ENCODE measurements around the gene CD69. TPM values are rescaled to one million over a fixed set of nuclear protein-coding genes. Genes with fewer than 3 reads are reported as not detected.

CD69 gene
- polyA plus RNA-seq, 1 donor from 2014 or later: 0.72 TPM

DNA sequence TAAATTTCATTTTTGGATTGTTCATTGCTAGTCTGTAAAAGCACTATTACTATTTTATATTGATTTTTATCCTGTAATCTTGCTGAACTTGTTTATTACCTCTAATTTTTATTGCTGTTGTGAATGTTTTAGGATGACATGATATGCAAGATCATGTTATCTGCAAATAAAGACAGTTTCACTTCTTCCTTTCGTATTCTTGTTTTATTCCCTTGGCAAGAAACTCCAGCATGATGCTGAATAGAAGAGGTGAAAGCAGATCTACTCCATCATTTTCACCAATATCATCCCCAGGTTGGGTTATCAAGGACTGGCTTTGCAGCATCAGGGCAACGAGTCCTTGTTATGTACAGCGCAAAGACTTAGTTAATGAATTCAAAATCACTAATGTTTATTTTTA lies 25.1 kb downstream of the CD69 start:
- TF ChIP-seq EZH2 (IDR thresholded peaks at IDR 0.05; ENCODE audit: borderline replicate concordance, insufficient read depth, low read length, poor library complexity, severe bottlenecking): no peak
- no peak for TF ChIP-seq MXI1 (conservative IDR thresholded peaks at IDR 0.05; ENCODE audit: poor library complexity, severe bottlenecking)
- TF ChIP-seq TAF1 (IDR thresholded peaks at IDR 0.05; ENCODE audit: low read depth): no peak
- TF ChIP-seq RAD21 (conservative IDR thresholded peaks at IDR 0.05): no peak
- TF ChIP-seq CTCF (IDR thresholded peaks at IDR 0.05; ENCODE audit: poor library complexity, severe bottlenecking): no peak
- no peak for TF ChIP-seq EP300 (conservative IDR thresholded peaks at IDR 0.05; ENCODE audit: poor library complexity, severe bottlenecking)
- H2AFZ ChIP-seq (ENCODE audit: low read depth, low read length): no peak overlapping the region
- H3K9me3 ChIP-seq (ENCODE audit: low read length): no peaks in the 10 kb centered on the region
- H3K79me2 ChIP-seq (replicated peaks; ENCODE audit: insufficient read depth, low read length): no peaks in the 10 kb centered on the region
- H3K27ac ChIP-seq (ENCODE audit: low read length): no peak overlapping the region
- H3K4me2 ChIP-seq (ENCODE audit: low read length): no peak overlapping the region
- H4K20me1 ChIP-seq (ENCODE audit: insufficient read depth): no peaks in the 10 kb centered on the region
- H3K36me3 ChIP-seq (ENCODE audit: insufficient read depth, low read length): no peaks in the 10 kb centered on the region
- H3K9ac ChIP-seq (ENCODE audit: low read length): no peak overlapping the region
- no peak overlapping the region for H3K4me3 ChIP-seq (ENCODE audit: low read length)
- H3F3A ChIP-seq (ENCODE audit: insufficient read depth, low read length, poor library complexity, severe bottlenecking): no peaks in the 10 kb centered on the region
- no peaks in the 10 kb centered on the region for H3K9me2 ChIP-seq (ENCODE audit: insufficient read depth, low read length)
- H3K27me3 ChIP-seq (ENCODE audit: insufficient read depth, low read depth, low read length): no peaks in the 10 kb centered on the region

- Histone ChIP-seq H3K27me3 (ENCODE audit: insufficient read depth, low read depth, low read length) (no peaks in the 10 kb centered on the region), H3K9ac (ENCODE audit: low read length) (no peak within 1 kb of the TSS), H3K4me2 (ENCODE audit: low read length) (no peak within 1 kb of the TSS), H4K20me1 (ENCODE audit: insufficient read depth) (no peaks in the 10 kb centered on the region), H3K27ac (ENCODE audit: low read length) (no peak within 1 kb of the TSS), H3K9me2 (ENCODE audit: insufficient read depth, low read length) (no peaks in the 10 kb centered on the region), H3F3A (ENCODE audit: insufficient read depth, low read length, poor library complexity, severe bottlenecking) (no peaks in the 10 kb centered on the region), H3K9me3 (ENCODE audit: low read length) (no peaks in the 10 kb centered on the region), H3K36me3 (ENCODE audit: insufficient read depth, low read length) (no peaks in the 10 kb centered on the region), H2AFZ (ENCODE audit: low read depth, low read length) (no peak within 1 kb of the TSS), H3K4me3 (ENCODE audit: low read length) (no peak within 1 kb of the TSS), H3K79me2 (replicated peaks; ENCODE audit: insufficient read depth, low read length) (no peaks in the 10 kb centered on the region)
- no peak for TF ChIP-seq SMC3 (conservative IDR thresholded peaks at IDR 0.05; ENCODE audit: poor library complexity)
- TF ChIP-seq TAF1 (IDR thresholded peaks at IDR 0.05; ENCODE audit: low read depth): no peak
- TF ChIP-seq MXI1 (conservative IDR thresholded peaks at IDR 0.05; ENCODE audit: poor library complexity, severe bottlenecking): no peak
- TF ChIP-seq CTCF (IDR thresholded peaks at IDR 0.05; ENCODE audit: poor library complexity, severe bottlenecking): no peak
- TF ChIP-seq EZH2 (IDR thresholded peaks at IDR 0.05; ENCODE audit: borderline replicate concordance, insufficient read depth, low read length, poor library complexity, severe bottlenecking): no peak
Observed at GRCh38 chr12:9732921-9733461, 27.7 kb downstream of the CD69 start, which contains the start of gene CLECL1. Gene CLECL1, minus strand, starts transcription at chr12:9733097.

- H3K4me3 ChIP-seq (ENCODE audit: low read length): no peak overlapping the region
- H3K9ac ChIP-seq (ENCODE audit: low read length): no peak overlapping the region
- H3K36me3 ChIP-seq (ENCODE audit: insufficient read depth, low read length): no peaks in the 10 kb centered on the region
- no peaks in the 10 kb centered on the region for H3K79me2 ChIP-seq (replicated peaks; ENCODE audit: insufficient read depth, low read length)
- no peak overlapping the region for H2AFZ ChIP-seq (ENCODE audit: low read depth, low read length)
- H4K20me1 ChIP-seq (ENCODE audit: insufficient read depth): no peaks in the 10 kb centered on the region
- no peak for TF ChIP-seq RAD21 (conservative IDR thresholded peaks at IDR 0.05)
- no peak for TF ChIP-seq MXI1 (conservative IDR thresholded peaks at IDR 0.05; ENCODE audit: poor library complexity, severe bottlenecking)
- no peak for TF ChIP-seq REST (IDR thresholded peaks at IDR 0.05; ENCODE audit: borderline replicate concordance)
- no peak for TF ChIP-seq TAF1 (IDR thresholded peaks at IDR 0.05; ENCODE audit: low read depth)
- TF ChIP-seq POLR2AphosphoS5 (IDR thresholded peaks at IDR 0.05): no peak
- no peak for TF ChIP-seq EP300 (conservative IDR thresholded peaks at IDR 0.05; ENCODE audit: poor library complexity, severe bottlenecking)
- TF ChIP-seq EZH2 (IDR thresholded peaks at IDR 0.05; ENCODE audit: borderline replicate concordance, insufficient read depth, low read length, poor library complexity, severe bottlenecking): no peak
- TF ChIP-seq CTCF (IDR thresholded peaks at IDR 0.05; ENCODE audit: poor library complexity, severe bottlenecking): no peak
- no peak for TF ChIP-seq SMC3 (conservative IDR thresholded peaks at IDR 0.05; ENCODE audit: poor library complexity)
- H3K9me2 ChIP-seq (ENCODE audit: insufficient read depth, low read length): no peaks in the 10 kb centered on the region
- H3K27ac ChIP-seq (ENCODE audit: low read length): no peak overlapping the region
- H3K4me2 ChIP-seq (ENCODE audit: low read length): no peak overlapping the region
- no peaks in the 10 kb centered on the region for H3K9me3 ChIP-seq (ENCODE audit: low read length)
- no peaks in the 10 kb centered on the region for H3F3A ChIP-seq (ENCODE audit: insufficient read depth, low read length, poor library complexity, severe bottlenecking)
- no peaks in the 10 kb centered on the region for H3K27me3 ChIP-seq (ENCODE audit: insufficient read depth, low read depth, low read length)
Observed at GRCh38 chr12:9731797-9732196, 28.9 kb downstream of the CD69 start.

All from neural cell (in vitro differentiated cells).